Endodermal cell (in vitro differentiated cells): ENCODE data around the gene MAL. TPM values are rescaled to one million over a fixed set of nuclear protein-coding genes. Genes with fewer than 3 reads are reported as not detected.

Source experiments
- DNase-seq: peaks from one replicate; pipeline ENCODE4 v3.0.0-alpha.2; 2017
- H3K27ac ChIP-seq: 2 replicates; pipeline ENCODE4 v1.5.1; 2013; ENCODE audit warnings: mild to moderate bottlenecking, low read depth, low read length, moderate library complexity
- H3K27me3 ChIP-seq: 2 replicates; pipeline ENCODE4 v1.6.1; 2013; ENCODE audit warnings: mild to moderate bottlenecking, low read length, moderate library complexity; ENCODE audit not compliant: insufficient read depth, control insufficient read depth, poor library complexity, severe bottlenecking
- H3K36me3 ChIP-seq: 2 replicates; pipeline ENCODE4 v1.7.0; 2013; ENCODE audit warnings: mild to moderate bottlenecking, low read length, moderate library complexity; ENCODE audit not compliant: control insufficient read depth, insufficient read depth
- H3K4me1 ChIP-seq: one replicate; pipeline ENCODE4 v1.7.0; 2013; ENCODE audit warnings: low read length; ENCODE audit not compliant: control insufficient read depth, insufficient read depth
- H3K4me3 ChIP-seq: 2 replicates; pipeline ENCODE4 v1.5.1; 2013; ENCODE audit warnings: mild to moderate bottlenecking, low read length, moderate library complexity
- H3K9ac ChIP-seq: 2 replicates; pipeline ENCODE4 v1.6.1; 2013; ENCODE audit warnings: mild to moderate bottlenecking, low read length, moderate library complexity; ENCODE audit not compliant: poor library complexity, severe bottlenecking; ENCODE audit errors: extremely low read depth
- H3K9me3 ChIP-seq: 2 replicates; pipeline ENCODE4 v1.6.1; 2013; ENCODE audit warnings: mild to moderate bottlenecking, low read length, moderate library complexity; ENCODE audit not compliant: control insufficient read depth
- H3K27ac Mint-ChIP-seq: 2 replicates; pipeline ENCODE4 v1.8.0; 2020; ENCODE audit warnings: mixed read lengths
- H3K27me3 Mint-ChIP-seq: 2 replicates; pipeline ENCODE4 v1.8.0; 2021; ENCODE audit warnings: mild to moderate bottlenecking, mixed read lengths; ENCODE audit not compliant: insufficient read depth
- H3K36me3 Mint-ChIP-seq: 2 replicates; pipeline ENCODE4 v1.8.0; 2020; ENCODE audit warnings: low read depth, mixed read lengths
- H3K4me1 Mint-ChIP-seq: 2 replicates; pipeline ENCODE4 v1.8.0; 2020; ENCODE audit warnings: mixed read lengths
- H3K4me3 Mint-ChIP-seq: 2 replicates; pipeline ENCODE4 v1.8.0; 2020; ENCODE audit warnings: mild to moderate bottlenecking, moderate library complexity, mixed read lengths
- H3K9me3 Mint-ChIP-seq: 2 replicates; pipeline ENCODE4 v1.8.0; 2020; ENCODE audit warnings: mild to moderate bottlenecking, mixed read lengths
- CTCF ChIP-seq: fragments of 200-600 bp; sonication (generic); conservative IDR thresholded peaks from 2 replicates; pipeline ENCODE4 v1.5.0; 2021; ENCODE audit warnings: antibody characterized with exemption, mild to moderate bottlenecking
- WGBS, 2 experiments: methylation state at CpG; one replicate each; pipeline versions ENCODE4 v1.1.5 to v1.1.7; 2013; ENCODE audit warnings: missing lambda C conversion rate in 2 of 2, mixed read lengths in 1 of 2; ENCODE audit not compliant: insufficient coverage in 1 of 2, insufficient read length in 1 of 2; 5-methylcytosine and 5-hydroxymethylcytosine counted together
- total RNA-seq, 2 donors: library from RNA; stranded (reverse); fragmentation: NEBNext Ultra II Directional in 1 of 2; extraction: Animal tissue kit (Norgen Biotek cat#: 25700) in 1 of 2; gene quantifications; 2 replicates in 1 of 2; 3 replicates in 1 of 2; pipeline ENCODE4 v1.2.1, GENCODE V29; 2021

The MAL gene
- total RNA-seq, 2 donors from 2014 or later, result not detected

GRCh38 chr2:95004711-95005110, 20.8 kb upstream of the MAL start:
- Mint-ChIP-seq H3K27me3 (peaks cover 4% of the 10 kb centered on the region), H3K9me3 (no peaks in the 10 kb centered on the region), H3K27ac (no peak overlapping the region), H3K4me3 (no peak overlapping the region), H3K4me1 (no peaks in the 10 kb centered on the region), H3K36me3 (no peaks in the 10 kb centered on the region)
- no peak for TF ChIP-seq CTCF
- H3K27me3 ChIP-seq, result no peaks in the 10 kb centered on the region
- peak overlapping the region; percentile 58 for H3K27ac ChIP-seq
- no peak for DNase-seq
- H3K36me3 ChIP-seq, result no peaks in the 10 kb centered on the region
- WGBS, 2 experiments, result 69 to 96% methylated on average over 3 to 8 of the region's 8 CpGs
- no peak overlapping the region for H3K9ac ChIP-seq
- H3K4me1 ChIP-seq, result no peaks in the 10 kb centered on the region
- H3K4me3 ChIP-seq, result no peak overlapping the region
- H3K9me3 ChIP-seq, result no peaks in the 10 kb centered on the region

DNA sequence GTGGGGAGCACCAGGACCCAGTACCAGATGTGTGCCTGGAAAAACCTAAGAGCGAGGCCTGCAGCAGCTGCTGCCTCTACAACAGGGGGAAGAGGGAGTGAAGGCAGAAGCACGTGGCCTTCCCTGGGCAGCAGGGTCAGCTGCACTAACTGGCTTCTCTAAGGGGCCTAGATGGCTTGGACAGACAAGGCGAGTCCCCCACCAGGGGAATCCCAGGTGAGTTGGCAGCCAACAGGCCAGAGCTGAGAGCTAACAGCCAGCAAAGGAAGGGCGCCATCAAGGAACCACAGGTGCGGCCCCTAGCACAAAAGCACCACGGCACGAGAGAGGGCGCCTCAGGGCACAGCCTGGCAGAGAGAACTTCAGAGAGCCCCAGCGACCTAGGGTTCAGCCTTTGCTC, 19.8 kb upstream of the MAL start:
- Mint-ChIP-seq H3K4me1 (no peaks in the 10 kb centered on the region), H3K27me3 (no peaks in the 10 kb centered on the region), H3K4me3 (no peak overlapping the region), H3K36me3 (no peaks in the 10 kb centered on the region), H3K27ac (no peak overlapping the region), H3K9me3 (no peaks in the 10 kb centered on the region)
- no peak overlapping the region for H3K27ac ChIP-seq
- no peaks in the 10 kb centered on the region for H3K27me3 ChIP-seq
- no peak for DNase-seq
- no peak overlapping the region for H3K9ac ChIP-seq
- TF ChIP-seq CTCF, result no peak
- H3K4me3 ChIP-seq, result no peak overlapping the region
- no peaks in the 10 kb centered on the region for H3K9me3 ChIP-seq
- 86 to 97% methylated on average over 6 to 9 of the region's 9 CpGs for WGBS, 2 experiments
- no peaks in the 10 kb centered on the region for H3K4me1 ChIP-seq
- no peaks in the 10 kb centered on the region for H3K36me3 ChIP-seq

DNA sequence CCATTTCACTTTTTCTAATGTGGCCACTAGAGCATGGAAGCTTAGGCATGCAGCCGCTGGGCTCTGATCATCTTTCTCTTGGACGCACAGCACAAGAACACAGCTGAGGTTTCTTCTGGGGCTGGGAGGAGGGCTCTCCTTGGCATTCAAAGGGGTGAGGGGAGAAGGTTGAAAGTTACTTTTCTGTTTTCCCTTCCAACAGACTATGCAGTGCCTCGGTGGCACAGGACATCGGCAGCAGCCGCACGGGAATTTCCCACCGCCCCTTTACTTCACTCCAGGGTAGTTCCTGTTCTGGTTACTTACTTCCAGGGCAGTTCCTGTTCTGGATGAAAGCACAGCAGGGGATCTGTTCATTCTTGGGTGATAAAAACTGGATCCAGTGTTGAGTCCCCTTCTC, 18.9 kb upstream of the MAL start:
- no peak for TF ChIP-seq CTCF
- DNase-seq, result no peak
- H3K27me3 ChIP-seq, result no peaks in the 10 kb centered on the region
- no peak overlapping the region for H3K4me3 ChIP-seq
- Mint-ChIP-seq H3K9me3 (no peaks in the 10 kb centered on the region), H3K36me3 (no peaks in the 10 kb centered on the region), H3K4me1 (no peaks in the 10 kb centered on the region), H3K27me3 (no peaks in the 10 kb centered on the region), H3K4me3 (no peak overlapping the region), H3K27ac (no peak overlapping the region)
- 84 to 92% methylated on average over 5 to 7 of the region's 7 CpGs for WGBS, 2 experiments
- no peaks in the 10 kb centered on the region for H3K9me3 ChIP-seq
- no peaks in the 10 kb centered on the region for H3K4me1 ChIP-seq
- no peak overlapping the region for H3K9ac ChIP-seq
- no peaks in the 10 kb centered on the region for H3K36me3 ChIP-seq
- no peak overlapping the region for H3K27ac ChIP-seq
